GM19452 (cell line): Measurements from ENCODE around the gene OSBPL3.
A peak's percentile ranks its signal among the peaks of the same experiment; 100 is the strongest.

ENCODE experiments used
- ATAC-seq: cut with Tn5 transposase; IDR thresholded peaks from one replicate; pipeline ENCODE4 v1.9.1; 2021; ENCODE audit not compliant: unreplicated experiment

OSBPL3 gene

DNA sequence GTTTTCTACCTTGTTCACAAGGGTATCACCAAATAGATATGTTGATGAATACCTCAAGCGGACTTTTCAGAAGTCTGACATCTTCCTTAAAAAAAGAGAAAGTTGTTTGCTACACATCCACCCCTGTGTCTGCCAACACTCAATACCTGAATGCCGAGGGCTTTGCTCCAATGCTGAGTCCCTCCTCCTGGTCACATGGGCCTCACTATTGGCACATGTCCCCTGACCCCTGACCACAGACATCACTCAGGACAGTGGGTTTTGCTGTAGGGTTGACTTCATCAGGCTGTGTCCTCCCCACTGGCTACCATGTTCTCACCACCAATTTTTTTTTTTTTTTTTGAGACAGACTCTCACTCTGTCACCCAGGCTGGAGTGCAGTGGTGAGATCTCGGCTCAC lies 76.4 kb downstream of the OSBPL3 start:
- no peak for ATAC-seq

GRCh38 chr7:24902931-24903330 lies 77.0 kb downstream of the OSBPL3 start:
- ATAC-seq = no peak

- no peak for ATAC-seq
Observed at GRCh38 chr7:24902276-24902675, 77.7 kb downstream of the OSBPL3 start.

GRCh38 chr7:24899905-24900304 lies 80.1 kb downstream of the OSBPL3 start:
- peak; percentile 52 for ATAC-seq

- ATAC-seq = no peak
Observed at GRCh38 chr7:24899161-24899560, 80.8 kb downstream of the OSBPL3 start.

- ATAC-seq = peak; percentile 49
Observed at GRCh38 chr7:24898691-24899090, 81.3 kb downstream of the OSBPL3 start.

- peak; percentile 60 for ATAC-seq
Observed at GRCh38 chr7:24896031-24896501, 83.9 kb downstream of the OSBPL3 start.

DNA sequence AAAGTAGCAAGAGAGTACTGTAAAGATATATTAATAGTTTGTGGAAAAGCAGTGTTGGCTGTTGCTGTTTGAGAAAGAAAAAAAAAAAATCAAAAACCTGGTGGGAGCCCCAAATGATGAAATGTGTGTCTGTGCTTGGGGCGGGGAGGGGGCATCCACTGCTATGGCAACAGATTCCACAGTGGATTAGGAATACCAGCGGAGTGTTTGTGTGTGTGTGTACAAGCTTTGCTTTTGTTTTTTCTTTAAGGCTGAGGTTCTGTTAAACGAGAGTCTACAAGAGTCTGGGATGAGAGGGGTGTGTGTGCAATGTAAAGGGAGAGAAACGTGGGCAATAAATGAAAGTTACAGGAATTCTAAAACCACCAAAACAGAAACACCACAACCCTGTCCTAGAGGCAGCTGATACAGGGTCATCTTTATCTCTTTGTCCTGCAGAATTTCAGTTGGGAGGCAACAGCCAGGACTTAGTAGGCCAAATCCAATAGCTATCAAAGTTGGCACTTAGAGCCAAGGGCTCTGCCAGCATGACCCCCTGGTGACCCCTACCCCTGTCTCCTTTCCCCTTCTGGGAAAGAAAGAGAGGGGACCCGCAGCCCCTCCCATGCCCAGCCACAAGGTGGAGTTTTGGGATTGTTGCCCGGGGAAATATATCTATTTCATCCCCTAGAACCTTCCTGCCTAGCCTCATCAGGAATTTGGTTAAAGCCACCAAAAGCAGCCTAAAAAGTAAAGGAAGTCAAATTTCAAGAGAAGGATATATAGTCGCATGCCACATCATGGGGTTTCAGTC lies 85.4 kb downstream of the OSBPL3 start:
- no peak for ATAC-seq

- ATAC-seq = no peak
Observed at GRCh38 chr7:24891311-24891735, 88.7 kb downstream of the OSBPL3 start.

DNA sequence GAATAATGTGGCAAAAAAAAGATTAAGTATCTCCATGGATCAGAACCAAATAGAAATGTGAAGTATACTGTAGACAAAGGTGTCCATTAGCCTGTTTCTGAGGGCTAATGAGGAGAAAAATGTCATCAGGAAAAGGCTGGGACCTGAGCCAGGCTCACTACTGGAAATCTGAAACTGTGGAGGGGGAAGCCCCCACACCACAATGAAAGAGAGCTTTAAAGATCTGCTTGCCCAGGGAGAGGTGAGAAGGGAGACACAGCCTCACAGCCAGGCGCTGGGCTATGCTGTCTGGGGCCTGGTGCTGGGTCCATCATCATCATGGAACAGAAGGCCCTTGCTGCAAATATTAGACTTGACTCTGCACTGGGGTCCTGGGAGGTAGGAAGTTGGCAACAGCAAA lies 90.4 kb downstream of the OSBPL3 start:
- no peak for ATAC-seq

DNA sequence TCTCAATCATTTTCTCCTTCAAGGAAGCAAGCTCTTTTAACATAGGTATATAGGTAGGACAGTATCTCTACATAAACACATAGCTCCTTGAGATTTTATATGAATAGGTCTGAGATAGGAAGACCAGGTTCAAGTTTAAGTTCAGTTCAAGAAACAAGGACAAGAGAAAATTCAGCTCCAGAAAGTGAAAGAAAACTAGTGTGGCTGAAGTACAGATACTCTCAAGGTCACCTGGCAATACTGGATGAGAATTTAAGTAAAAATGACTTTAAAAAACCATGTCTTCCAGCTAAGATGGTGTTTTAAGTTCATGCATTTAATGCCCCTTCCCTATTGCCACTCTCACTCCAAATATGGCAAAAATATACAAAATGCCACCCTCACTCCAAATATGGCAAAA lies 91.3 kb downstream of the OSBPL3 start:
- ATAC-seq = no peak

DNA sequence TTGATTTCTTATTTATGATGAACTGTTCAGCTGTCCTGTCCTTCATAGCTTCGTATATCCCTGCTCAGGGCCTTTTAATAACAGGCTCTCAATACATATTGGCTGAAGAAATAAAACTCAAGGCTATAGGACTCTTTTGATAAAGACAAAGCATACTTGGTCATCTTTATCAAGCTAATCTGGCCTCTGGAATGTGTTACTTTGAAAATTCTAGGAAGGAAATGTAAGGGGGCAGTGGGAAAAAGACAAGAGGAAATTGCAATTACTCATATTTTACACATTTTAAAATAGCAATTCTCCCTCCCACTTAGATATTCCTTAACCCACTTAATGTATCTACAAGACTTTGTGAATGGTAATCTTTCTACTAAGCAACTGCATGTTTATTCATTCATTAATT lies 94.3 kb downstream of the OSBPL3 start:
- ATAC-seq = no peak

DNA sequence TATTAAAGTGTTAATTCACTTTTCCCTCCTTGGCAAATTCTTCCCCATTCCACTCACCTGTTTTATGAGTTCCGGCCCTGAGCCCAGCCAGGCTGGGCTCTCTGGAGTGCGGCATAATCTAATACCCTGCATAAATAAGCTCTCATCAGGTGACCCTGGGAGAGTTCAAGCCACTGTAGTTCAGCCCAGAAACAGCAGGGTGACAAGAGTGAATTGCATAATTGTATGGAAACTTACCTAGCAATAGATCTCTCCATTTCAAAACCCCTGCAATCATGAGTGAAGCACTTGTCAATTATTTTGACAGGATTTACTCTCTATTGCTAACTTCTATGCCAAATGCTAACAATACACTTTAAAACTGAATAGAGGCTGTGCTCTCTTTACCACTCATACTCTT lies 94.7 kb downstream of the OSBPL3 start:
- no peak for ATAC-seq

DNA sequence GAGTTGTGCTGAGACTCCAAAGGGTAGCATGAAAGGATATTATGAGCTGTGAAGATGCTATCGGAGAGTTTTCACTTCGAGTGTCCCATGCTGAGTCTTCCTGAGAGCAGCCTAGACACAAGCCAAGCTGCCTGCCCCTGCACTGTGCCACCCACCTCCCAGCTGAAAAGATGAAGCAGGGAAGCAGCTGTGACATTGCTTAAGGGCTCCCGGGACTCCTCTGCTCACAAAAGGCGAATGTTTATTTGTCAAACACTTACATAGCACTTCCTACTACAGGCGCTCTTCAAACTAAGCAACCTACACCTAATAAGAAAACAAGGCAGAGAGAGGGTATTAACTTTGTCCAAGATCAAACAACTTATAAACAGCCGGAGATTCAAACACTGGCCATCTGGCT lies 95.6 kb downstream of the OSBPL3 start:
- no peak for ATAC-seq

GRCh38 chr7:24883622-24884013 lies 96.4 kb downstream of the OSBPL3 start:
- ATAC-seq = no peak

- no peak for ATAC-seq
Observed at GRCh38 chr7:24882989-24883621, 96.9 kb downstream of the OSBPL3 start.

DNA sequence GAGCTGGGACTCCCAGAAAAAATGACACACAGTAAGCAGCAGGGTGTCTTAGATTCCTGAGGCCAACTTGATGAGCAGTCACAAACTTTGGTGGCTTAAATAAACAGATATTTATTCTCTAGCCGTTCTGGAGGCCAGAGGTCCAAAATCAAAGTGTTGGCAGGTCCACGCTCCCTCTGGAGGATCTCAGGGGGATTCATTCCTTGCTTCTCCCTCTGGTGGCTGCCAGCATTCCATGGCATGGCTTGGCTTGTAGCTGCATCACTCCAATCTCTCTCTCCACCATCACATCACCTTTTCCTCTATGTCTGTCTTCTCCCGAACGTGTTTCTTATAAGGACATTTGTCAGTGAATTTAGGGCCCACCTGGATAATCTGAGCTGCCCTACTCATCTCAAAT lies 98.4 kb downstream of the OSBPL3 start:
- no peak for ATAC-seq

DNA sequence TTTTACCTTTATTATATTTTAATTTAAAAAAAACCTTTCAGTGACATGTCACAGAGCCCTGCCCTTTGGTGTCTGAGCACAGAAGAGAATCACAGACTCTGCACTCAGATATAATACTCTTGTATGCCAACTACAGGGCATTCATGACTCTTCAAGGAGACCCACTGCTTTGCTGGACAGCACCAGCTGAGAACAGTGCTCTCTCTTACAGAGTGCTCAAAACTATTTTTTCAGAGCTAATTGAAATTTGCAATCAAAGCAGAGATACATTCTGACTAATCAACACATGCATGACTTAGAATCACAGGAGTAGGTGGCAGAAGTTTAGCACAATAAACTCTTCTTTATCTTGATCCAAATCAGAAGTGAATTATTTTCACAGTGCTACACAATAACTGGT lies 99.1 kb downstream of the OSBPL3 start:
- no peak for ATAC-seq

DNA sequence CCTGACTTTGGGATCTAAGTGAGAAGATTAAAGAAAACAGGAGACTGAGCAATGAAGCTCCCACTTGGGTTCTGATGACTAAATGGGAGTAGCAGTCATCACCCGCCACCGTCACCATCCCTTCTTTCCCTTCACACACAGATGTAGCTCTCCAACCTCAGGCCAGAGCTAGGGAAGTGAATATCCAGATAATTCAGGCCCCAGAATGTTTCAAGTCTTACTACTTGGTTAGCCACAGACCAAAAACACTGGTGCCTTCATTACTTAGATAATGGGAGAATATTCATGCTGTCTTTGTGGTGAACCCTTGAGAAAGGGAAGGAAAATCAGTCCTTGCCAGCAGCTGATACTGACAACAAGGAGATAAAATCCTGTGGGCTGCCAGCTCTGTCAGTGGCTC lies 100.7 kb downstream of the OSBPL3 start:
- no peak for ATAC-seq

- peak; percentile 93 for ATAC-seq
Observed at GRCh38 chr7:24877790-24878311, 102.1 kb downstream of the OSBPL3 start.

- ATAC-seq = no peak
Observed at GRCh38 chr7:24874791-24875190, 105.2 kb downstream of the OSBPL3 start.

- ATAC-seq = no peak
Observed at GRCh38 chr7:24873944-24874343, 106.0 kb downstream of the OSBPL3 start.
